HL-60 (cell line): ENCODE measurements around the gene MAPK9.

ENCODE experiments used
- DNase-seq, 2 experiments: peaks; one replicate each; pipeline ENCODE4 v3.0.0-alpha.2; 2010 to 2020; ENCODE audit warnings: low read depth in 1 of 2, low spot score in 1 of 2
- H3K27ac ChIP-seq: fragments of 250-450 bp; sonication (Bioruptor Pico); replicated peaks from 2 replicates; pipeline ENCODE4 v1.5.1; 2020; ENCODE audit warnings: mild to moderate bottlenecking, moderate library complexity
- H3K27me3 ChIP-seq: fragments of 250-450 bp; sonication (Bioruptor Pico); 2 replicates; pipeline ENCODE4 v1.5.1; 2021; ENCODE audit warnings: mild to moderate bottlenecking, moderate library complexity; ENCODE audit not compliant: insufficient read depth, poor library complexity, severe bottlenecking
- H3K4me3 ChIP-seq: replicated peaks from 2 replicates; pipeline ENCODE4 v1.5.1; 2011; ENCODE audit warnings: mild to moderate bottlenecking, control low read depth, low read length; ENCODE audit not compliant: insufficient read depth
- GABPA ChIP-seq: IDR thresholded peaks from 2 replicates; pipeline ENCODE4 v1.6.1; 2012; ENCODE audit warnings: low read depth
- POLR2AphosphoS5 ChIP-seq: IDR thresholded peaks from 2 replicates; pipeline ENCODE4 v1.6.1; 2012; ENCODE audit warnings: low read depth
- SPI1 ChIP-seq: IDR thresholded peaks from 2 replicates; pipeline ENCODE4 v1.6.1; 2012; ENCODE audit warnings: low read depth, mild to moderate bottlenecking, borderline replicate concordance
- TF ChIP-seq, protein P1 (sequence below): IDR thresholded peaks from 2 replicates; pipeline ENCODE4 v1.6.1; 2012; ENCODE audit warnings: low read depth; ENCODE audit not compliant: insufficient replicate concordance
- TF ChIP-seq, protein P2 (sequence below): IDR thresholded peaks from one replicate; pipeline ENCODE4 v1.5.1; 2011; ENCODE audit warnings: low read length, control low read depth, inconsistent platforms; ENCODE audit not compliant: insufficient read depth

Gene MAPK9

GRCh38 chr5:180294411-180294810 is 2.5 kb upstream of the MAPK9 start:
- H3K27ac ChIP-seq, result no peak overlapping the region
- peak; percentile 40; the same call in 1 of the 2 replicates for TF ChIP-seq SPI1
- no peak for TF ChIP-seq GABPA
- H3K4me3 ChIP-seq, result no peak overlapping the region
- H3K27me3 ChIP-seq, result no peaks in the 10 kb centered on the region
- peak in 1 of 2 experiments; percentile 39 for DNase-seq

DNA sequence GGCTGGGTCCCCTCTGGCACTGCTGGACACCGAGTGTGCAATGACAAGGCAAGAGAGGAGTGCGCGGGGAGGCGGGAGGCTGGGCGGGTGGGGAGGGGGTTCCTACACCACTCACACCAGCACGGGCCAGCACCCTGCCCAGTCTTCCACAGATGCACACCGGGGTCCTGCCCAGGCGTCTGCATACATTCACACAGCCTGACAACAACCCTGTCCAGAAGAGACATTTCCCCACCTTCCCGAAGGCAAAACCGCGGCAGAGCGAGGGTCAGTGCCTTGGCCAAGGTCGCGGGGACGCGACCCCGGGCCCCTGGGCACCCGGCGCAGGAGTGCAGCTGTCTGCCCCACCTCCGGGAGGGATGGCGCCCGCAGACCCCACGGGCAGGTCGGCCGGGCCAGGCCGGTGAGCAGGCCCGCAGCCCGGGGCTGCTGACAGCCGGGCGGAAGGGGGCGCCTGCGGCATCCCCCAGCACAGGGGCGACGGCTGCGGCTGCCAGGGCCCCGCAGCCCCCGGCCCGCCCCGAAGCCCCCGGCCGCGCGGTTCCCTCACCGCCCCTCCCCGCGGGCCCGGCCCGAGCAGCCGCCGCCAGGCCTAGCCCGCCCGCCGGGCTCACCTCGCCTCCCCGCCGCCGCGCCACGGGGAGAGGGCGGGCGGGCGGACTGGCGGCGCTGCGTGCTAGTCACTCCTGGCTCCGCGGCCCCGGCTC is 496 bp downstream of the MAPK9 start:
- H3K4me3 ChIP-seq, result peak overlapping the region; percentile 59
- TF ChIP-seq, protein P1, sequence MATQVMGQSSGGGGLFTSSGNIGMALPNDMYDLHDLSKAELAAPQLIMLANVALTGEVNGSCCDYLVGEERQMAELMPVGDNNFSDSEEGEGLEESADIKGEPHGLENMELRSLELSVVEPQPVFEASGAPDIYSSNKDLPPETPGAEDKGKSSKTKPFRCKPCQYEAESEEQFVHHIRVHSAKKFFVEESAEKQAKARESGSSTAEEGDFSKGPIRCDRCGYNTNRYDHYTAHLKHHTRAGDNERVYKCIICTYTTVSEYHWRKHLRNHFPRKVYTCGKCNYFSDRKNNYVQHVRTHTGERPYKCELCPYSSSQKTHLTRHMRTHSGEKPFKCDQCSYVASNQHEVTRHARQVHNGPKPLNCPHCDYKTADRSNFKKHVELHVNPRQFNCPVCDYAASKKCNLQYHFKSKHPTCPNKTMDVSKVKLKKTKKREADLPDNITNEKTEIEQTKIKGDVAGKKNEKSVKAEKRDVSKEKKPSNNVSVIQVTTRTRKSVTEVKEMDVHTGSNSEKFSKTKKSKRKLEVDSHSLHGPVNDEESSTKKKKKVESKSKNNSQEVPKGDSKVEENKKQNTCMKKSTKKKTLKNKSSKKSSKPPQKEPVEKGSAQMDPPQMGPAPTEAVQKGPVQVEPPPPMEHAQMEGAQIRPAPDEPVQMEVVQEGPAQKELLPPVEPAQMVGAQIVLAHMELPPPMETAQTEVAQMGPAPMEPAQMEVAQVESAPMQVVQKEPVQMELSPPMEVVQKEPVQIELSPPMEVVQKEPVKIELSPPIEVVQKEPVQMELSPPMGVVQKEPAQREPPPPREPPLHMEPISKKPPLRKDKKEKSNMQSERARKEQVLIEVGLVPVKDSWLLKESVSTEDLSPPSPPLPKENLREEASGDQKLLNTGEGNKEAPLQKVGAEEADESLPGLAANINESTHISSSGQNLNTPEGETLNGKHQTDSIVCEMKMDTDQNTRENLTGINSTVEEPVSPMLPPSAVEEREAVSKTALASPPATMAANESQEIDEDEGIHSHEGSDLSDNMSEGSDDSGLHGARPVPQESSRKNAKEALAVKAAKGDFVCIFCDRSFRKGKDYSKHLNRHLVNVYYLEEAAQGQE, result no peak
- DNase-seq, result peak in 1 of 2 experiments; percentile 12
- H3K27me3 ChIP-seq, result no peaks in the 10 kb centered on the region
- peak overlapping the region; percentile 51; the same call in 1 of the 2 replicates for H3K27ac ChIP-seq

- no peaks in the 10 kb centered on the region for H3K27me3 ChIP-seq
- TF ChIP-seq POLR2AphosphoS5, result no peak
- TF ChIP-seq, protein P1, result no peak
- TF ChIP-seq, protein P2, sequence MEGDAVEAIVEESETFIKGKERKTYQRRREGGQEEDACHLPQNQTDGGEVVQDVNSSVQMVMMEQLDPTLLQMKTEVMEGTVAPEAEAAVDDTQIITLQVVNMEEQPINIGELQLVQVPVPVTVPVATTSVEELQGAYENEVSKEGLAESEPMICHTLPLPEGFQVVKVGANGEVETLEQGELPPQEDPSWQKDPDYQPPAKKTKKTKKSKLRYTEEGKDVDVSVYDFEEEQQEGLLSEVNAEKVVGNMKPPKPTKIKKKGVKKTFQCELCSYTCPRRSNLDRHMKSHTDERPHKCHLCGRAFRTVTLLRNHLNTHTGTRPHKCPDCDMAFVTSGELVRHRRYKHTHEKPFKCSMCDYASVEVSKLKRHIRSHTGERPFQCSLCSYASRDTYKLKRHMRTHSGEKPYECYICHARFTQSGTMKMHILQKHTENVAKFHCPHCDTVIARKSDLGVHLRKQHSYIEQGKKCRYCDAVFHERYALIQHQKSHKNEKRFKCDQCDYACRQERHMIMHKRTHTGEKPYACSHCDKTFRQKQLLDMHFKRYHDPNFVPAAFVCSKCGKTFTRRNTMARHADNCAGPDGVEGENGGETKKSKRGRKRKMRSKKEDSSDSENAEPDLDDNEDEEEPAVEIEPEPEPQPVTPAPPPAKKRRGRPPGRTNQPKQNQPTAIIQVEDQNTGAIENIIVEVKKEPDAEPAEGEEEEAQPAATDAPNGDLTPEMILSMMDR, result no peak
- DNase-seq, result no peak
- H3K4me3 ChIP-seq, result peak overlapping the region; percentile 59
- no peak overlapping the region for H3K27ac ChIP-seq
These were observed 1.2 kb downstream of the MAPK9 start for GRCh38 chr5:180290568-180291233.

DNA sequence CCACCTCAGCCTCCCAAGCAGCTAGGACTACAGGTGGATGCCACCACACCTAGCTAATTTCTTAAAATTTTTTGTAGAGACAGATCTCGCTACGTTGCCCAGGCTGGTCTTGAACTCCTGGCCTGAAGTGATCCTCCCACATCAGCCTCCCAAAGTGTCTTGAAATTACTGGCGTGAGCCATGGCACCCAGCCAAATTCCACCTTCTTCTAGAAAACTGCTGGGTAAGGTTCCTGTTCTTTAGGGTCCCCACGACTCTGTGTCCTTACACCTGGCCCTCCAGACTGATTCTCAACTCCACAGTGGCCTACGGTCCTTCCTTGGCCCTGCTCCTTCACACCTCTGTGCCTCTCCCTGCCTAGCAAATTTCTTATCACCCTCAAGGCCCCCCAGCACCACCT is 1.9 kb downstream of the MAPK9 start:
- Histone ChIP-seq H3K27me3 (no peaks in the 10 kb centered on the region), H3K4me3 (no peak overlapping the region), H3K27ac (no peak overlapping the region)
- DNase-seq, result no peak
- TF ChIP-seq GABPA, result no peak
- TF ChIP-seq, protein P2, result no peak
- TF ChIP-seq SPI1, result no peak
- TF ChIP-seq, protein P1, result no peak
- TF ChIP-seq POLR2AphosphoS5, result no peak
